ENCODE results near the gene AHR. TPM values are rescaled to one million over a fixed set of nuclear protein-coding genes. Genes with fewer than 3 reads are reported as not detected.

The AHR gene
- total and polyA plus RNA-seq, 4 donors = 22.8 to 413 (median 67.5) TPM

GRCh38 chr7:17311952-17312351, 13.5 kb downstream of the AHR start:
- peak overlapping the region in 1 of 2 donors; percentile 72 for H3K27ac ChIP-seq (ENCODE audit: low read depth in 1 of 2, low read length in 1 of 2)
- no peaks in the 10 kb centered on the region for H3K9me3 ChIP-seq (ENCODE audit: control insufficient read depth in 4 of 4, insufficient read depth in 3 of 4, low read length in 3 of 4)
- H3K4me3 ChIP-seq = no peak overlapping the region
- WGBS, 2 donors = 67% methylated on average over 3 of the region's 3 CpGs
- ATAC-seq (ENCODE audit: insufficient read depth, low FRiP score) = no peak
- H3K27me3 ChIP-seq (ENCODE audit: control insufficient read depth in 3 of 3, insufficient read depth in 3 of 3, low read length in 2 of 3) = no peaks in the 10 kb centered on the region
- peaks cover 1 to 15% (median 11%) of the 10 kb centered on the region in 5 donors for H3K4me1 ChIP-seq (ENCODE audit: control insufficient read depth in 5 of 5, insufficient read depth in 5 of 5, low read length in 5 of 5)
- no peak for DNase-seq
- peaks cover 0 to 8% (median 5%) of the 10 kb centered on the region in 4 donors for H3K36me3 ChIP-seq (ENCODE audit: control insufficient read depth in 4 of 4, insufficient read depth in 4 of 4, low read length in 4 of 4)
- H3K9ac ChIP-seq (ENCODE audit: insufficient read depth in 1 of 2, low read length in 2 of 2) = no peak overlapping the region
- no peak for TF ChIP-seq CTCF (IDR thresholded peaks at IDR 0.05; ENCODE audit: control extremely low read depth, extremely low read depth)

GRCh38 chr7:17312641-17313040, 14.2 kb downstream of the AHR start:
- Histone ChIP-seq H3K4me3 (no peak overlapping the region), H3K27ac (ENCODE audit: low read depth in 1 of 2, low read length in 1 of 2) (peak overlapping the region in 1 of 2 donors; percentile 21), H3K9me3 (ENCODE audit: control insufficient read depth in 4 of 4, insufficient read depth in 3 of 4, low read length in 3 of 4) (no peaks in the 10 kb centered on the region), H3K36me3 (ENCODE audit: control insufficient read depth in 4 of 4, insufficient read depth in 4 of 4, low read length in 4 of 4) (peaks cover 0 to 8% (median 6%) of the 10 kb centered on the region in 4 donors), H3K4me1 (ENCODE audit: control insufficient read depth in 5 of 5, insufficient read depth in 5 of 5, low read length in 5 of 5) (peaks cover 0 to 12% (median 6%) of the 10 kb centered on the region in 5 donors), H3K9ac (ENCODE audit: insufficient read depth in 1 of 2, low read length in 2 of 2) (no peak overlapping the region), H3K27me3 (ENCODE audit: control insufficient read depth in 3 of 3, insufficient read depth in 3 of 3, low read length in 2 of 3) (no peaks in the 10 kb centered on the region)
- ATAC-seq (ENCODE audit: insufficient read depth, low FRiP score) = no peak
- DNase-seq = no peak
- no peak for TF ChIP-seq CTCF (IDR thresholded peaks at IDR 0.05; ENCODE audit: control extremely low read depth, extremely low read depth)
- WGBS, 2 donors = 73 to 83% methylated on average over 2 of the region's 2 CpGs

GRCh38 chr7:17313194-17313593, 14.7 kb downstream of the AHR start:
- ATAC-seq (ENCODE audit: insufficient read depth, low FRiP score) (no peak), DNase-seq (no peak)
- Histone ChIP-seq H3K4me3 (no peak overlapping the region), H3K4me1 (ENCODE audit: control insufficient read depth in 5 of 5, insufficient read depth in 5 of 5, low read length in 5 of 5) (peaks cover 0 to 7% (median 4%) of the 10 kb centered on the region in 5 donors), H3K9ac (ENCODE audit: insufficient read depth in 1 of 2, low read length in 2 of 2) (no peak overlapping the region), H3K36me3 (ENCODE audit: control insufficient read depth in 4 of 4, insufficient read depth in 4 of 4, low read length in 4 of 4) (peaks cover 0 to 8% (median 6%) of the 10 kb centered on the region in 4 donors), H3K27me3 (ENCODE audit: control insufficient read depth in 3 of 3, insufficient read depth in 3 of 3, low read length in 2 of 3) (no peaks in the 10 kb centered on the region), H3K9me3 (ENCODE audit: control insufficient read depth in 4 of 4, insufficient read depth in 3 of 4, low read length in 3 of 4) (no peaks in the 10 kb centered on the region), H3K27ac (ENCODE audit: low read depth in 1 of 2, low read length in 1 of 2) (peak overlapping the region in 1 of 2 donors; percentile 29)
- WGBS, 2 donors = 64 to 73% methylated on average over 5 of the region's 5 CpGs
- no peak for TF ChIP-seq CTCF (IDR thresholded peaks at IDR 0.05; ENCODE audit: control extremely low read depth, extremely low read depth)

- no peak overlapping the region for H3K4me3 ChIP-seq
- H3K27me3 ChIP-seq (ENCODE audit: control insufficient read depth in 3 of 3, insufficient read depth in 3 of 3, low read length in 2 of 3) = no peaks in the 10 kb centered on the region
- peaks cover 0 to 7% (median 5%) of the 10 kb centered on the region in 4 donors for H3K36me3 ChIP-seq (ENCODE audit: control insufficient read depth in 4 of 4, insufficient read depth in 4 of 4, low read length in 4 of 4)
- H3K27ac ChIP-seq (ENCODE audit: low read depth in 1 of 2, low read length in 1 of 2) = no peak overlapping the region
- no peak for DNase-seq
- TF ChIP-seq CTCF (IDR thresholded peaks at IDR 0.05; ENCODE audit: control extremely low read depth, extremely low read depth) = no peak
- ATAC-seq (ENCODE audit: insufficient read depth, low FRiP score) = no peak
- no peaks in the 10 kb centered on the region for H3K9me3 ChIP-seq (ENCODE audit: control insufficient read depth in 4 of 4, insufficient read depth in 3 of 4, low read length in 3 of 4)
- H3K4me1 ChIP-seq (ENCODE audit: control insufficient read depth in 5 of 5, insufficient read depth in 5 of 5, low read length in 5 of 5) = peaks cover 0 to 21% (median 0%) of the 10 kb centered on the region in 5 donors
- no peak overlapping the region for H3K9ac ChIP-seq (ENCODE audit: insufficient read depth in 1 of 2, low read length in 2 of 2)
These were observed 17.5 kb downstream of the AHR start for GRCh38 chr7:17315974-17316373.

Data from lung (tissue), 12 donors.